NCI-H187 treated with DMSO at 0.1 percent for 48 hours (cell line): ENCODE results near the gene SLC6A9.

Experiments
- DNase-seq: peaks from one replicate; lab custom pipeline; 2025; lab: John Stamatoyannopoulos, UW

Gene SLC6A9

DNA sequence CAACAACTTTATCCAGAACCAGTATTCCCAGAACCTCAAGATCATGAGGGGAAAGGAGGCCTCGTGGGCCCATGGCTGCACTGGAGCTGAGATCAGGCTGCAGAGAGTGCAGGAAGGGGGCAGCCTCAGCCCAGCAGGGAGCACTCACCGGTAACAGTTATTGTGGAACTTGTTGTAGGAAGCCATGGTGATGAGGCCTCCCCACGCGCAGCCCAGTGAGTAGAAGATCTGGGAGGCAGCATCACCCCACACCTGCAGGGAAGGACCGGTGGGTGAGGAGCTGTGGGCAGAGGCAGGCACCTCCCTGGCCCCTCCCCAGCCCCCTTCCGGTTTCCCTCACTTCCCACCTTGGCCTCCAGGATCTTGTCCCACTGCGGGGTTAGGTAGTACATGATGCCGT, 29.1 kb downstream of the SLC6A9 start:
- DNase-seq = no peak

DNA sequence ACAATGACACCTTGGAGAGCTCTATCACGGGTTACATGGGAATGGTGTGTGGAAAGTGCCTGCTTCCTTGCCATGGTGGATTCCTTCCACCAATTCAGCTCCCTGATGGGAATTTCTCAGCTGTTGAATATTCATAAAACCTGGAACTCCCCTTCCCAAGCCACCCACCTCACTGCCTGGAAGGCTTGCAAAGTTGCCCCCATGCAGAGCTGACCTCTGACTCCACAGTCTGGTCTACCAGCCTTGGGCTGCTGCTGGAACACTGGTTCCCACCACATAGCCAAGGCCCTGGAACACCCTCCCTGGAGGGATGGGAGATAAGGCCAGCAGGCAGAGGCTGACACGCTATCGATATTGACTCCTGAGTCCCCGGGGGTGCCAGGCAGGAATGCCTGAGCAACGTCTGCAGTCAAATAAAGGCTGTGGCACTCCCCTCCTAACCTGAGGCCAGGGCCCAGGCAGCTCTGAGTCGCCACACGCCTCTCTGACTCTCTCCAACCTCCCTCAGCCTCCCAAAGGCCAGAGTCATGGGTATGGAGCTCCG, 31.1 kb downstream of the SLC6A9 start:
- no peak for DNase-seq

GRCh38 chr1:43999455-43999854, 31.8 kb downstream of the SLC6A9 start:
- no peak for DNase-seq

GRCh38 chr1:43998000-43998378, 33.3 kb downstream of the SLC6A9 start:
- DNase-seq = no peak

DNA sequence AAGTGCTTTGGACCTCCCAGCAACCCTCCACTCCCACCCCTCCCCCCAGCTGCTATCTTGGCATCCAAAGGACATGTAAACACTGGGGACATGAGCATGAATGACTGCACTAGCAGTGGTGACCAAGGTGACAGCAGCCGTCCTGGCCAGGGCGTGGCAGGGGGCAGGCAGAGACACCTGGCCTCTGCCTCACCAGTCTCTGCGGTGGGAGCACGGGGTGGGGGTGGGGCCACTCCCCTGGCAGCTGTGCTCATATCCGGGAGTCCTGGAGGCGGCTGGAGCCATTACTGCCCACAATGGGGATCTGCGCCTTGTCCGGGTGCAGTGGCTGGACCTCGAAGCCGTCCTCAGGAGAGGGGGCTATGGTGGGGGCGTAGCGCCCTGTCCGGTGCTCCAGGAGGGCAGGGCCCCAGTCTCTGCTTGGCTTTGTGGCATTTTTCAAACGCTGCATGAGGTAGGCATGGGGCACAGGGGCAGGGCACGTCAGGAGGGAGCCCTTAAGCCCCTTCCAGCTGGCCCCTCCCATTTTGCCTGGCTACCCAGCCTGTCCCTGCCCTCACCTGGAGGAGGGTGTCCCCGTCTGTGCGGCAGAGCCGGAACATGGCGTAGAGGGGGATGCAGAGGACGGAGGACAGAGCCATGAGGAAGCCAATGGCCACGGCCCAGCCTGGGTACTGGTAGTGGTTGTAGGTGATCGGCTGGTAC, 33.8 kb downstream of the SLC6A9 start:
- no peak for DNase-seq

- no peak for DNase-seq
These were observed 34.5 kb downstream of the SLC6A9 start for GRCh38 chr1:43996733-43997115.

GRCh38 chr1:43995984-43996732, 35.1 kb downstream of the SLC6A9 start:
- no peak for DNase-seq

DNA sequence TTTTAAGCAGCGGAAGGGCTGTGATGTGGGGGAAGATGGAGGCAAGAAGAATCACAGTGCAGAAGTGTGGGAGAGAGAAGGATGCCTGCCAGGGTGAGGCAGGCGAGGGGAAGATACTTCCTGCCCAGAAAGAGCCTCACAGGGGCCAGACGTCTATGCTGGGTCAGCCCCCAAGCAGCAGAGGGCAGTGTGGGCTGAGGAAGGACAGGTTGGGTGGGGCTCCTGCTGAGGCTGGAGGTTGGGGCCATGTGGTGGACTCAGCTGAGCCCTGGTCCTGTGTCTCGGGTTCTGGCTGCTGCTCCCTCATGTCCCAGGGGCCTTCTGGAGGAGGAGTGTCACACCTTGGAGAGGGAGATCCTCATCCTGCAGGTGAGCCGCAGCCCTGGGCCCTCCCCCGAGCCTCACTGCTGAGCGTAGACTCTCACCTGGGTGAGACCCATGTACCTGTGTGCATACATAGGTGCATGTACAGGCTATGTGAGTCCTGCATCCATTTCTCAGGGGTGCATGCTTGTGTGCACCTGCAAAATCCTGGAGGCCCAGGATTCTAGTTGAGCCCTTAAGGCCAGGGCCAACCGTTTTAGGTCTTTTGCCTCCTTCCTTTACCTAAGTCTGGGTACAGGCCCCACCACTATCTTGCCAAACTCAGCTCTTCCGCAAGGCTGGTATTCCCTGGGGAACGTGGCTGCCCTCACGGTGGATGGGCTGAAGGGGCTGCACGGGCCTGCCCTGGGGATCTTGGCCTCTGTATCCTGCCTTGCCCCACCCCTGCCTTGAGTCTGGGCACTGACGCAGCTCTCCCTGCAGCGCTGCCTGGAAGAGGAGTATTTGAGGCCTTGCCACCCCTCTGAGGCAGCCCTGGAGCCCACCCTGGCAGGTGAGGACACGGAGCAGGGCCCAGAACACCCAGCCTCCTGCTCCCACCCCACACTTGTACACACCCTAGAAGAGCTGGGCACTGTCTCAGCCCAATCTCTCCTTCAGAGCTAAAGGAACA, 36.2 kb downstream of the SLC6A9 start:
- DNase-seq = no peak

DNA sequence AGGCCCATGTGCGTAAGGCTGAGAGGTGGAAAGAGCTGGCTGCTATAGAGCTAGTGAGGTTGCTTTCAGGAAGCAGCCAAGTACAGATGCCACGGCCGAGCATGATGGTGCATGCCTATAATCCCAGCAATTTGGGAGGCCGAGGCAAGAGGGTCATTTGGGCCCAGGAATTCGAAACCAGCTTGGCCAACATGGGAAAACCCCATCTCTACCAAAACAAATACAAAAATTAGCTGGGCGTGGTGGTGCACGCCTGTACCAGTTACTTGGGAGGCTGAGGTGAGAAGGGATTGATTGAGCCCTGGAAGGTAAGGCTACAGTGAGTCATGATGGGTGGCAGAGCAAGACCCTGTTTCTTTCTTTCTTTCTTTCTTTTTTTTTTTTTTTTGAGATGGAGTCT, 37.2 kb downstream of the SLC6A9 start:
- no peak for DNase-seq

DNA sequence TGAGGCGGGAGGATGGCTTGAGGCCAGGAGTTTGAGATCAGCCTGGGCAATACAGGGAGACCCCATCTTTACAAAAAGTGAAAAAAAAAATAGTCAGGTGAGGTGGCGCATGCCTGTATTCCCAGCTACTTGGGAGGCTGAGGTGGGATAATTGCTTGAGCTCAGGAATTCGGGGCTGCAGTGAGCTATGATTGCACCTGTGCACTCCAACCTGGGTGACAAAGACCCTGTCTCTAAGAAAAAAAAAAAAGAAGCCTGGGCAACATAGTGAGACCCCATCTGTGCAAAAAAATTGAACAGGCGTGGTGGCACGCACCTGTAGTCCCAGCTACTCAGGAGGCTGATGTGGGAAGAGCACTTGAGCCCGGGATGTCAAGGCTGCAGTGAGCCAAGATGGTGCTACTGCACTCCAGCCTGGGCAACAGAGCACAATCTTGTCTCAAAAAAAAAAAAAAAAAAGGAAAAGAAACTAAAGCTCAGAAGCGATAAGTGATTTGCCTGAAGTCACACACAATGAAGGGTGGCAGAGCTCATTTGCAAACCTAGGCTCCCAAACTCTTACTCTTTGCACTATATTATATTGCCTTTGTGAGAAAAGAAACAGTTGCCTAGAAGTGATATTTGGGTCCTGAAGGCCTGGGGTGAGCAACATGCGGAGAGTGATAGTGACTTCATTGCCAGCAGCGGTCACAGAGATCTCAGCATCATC, 37.9 kb downstream of the SLC6A9 start:
- no peak for DNase-seq

- DNase-seq = no peak
These were observed 38.8 kb downstream of the SLC6A9 start for GRCh38 chr1:43992232-43992995.

DNA sequence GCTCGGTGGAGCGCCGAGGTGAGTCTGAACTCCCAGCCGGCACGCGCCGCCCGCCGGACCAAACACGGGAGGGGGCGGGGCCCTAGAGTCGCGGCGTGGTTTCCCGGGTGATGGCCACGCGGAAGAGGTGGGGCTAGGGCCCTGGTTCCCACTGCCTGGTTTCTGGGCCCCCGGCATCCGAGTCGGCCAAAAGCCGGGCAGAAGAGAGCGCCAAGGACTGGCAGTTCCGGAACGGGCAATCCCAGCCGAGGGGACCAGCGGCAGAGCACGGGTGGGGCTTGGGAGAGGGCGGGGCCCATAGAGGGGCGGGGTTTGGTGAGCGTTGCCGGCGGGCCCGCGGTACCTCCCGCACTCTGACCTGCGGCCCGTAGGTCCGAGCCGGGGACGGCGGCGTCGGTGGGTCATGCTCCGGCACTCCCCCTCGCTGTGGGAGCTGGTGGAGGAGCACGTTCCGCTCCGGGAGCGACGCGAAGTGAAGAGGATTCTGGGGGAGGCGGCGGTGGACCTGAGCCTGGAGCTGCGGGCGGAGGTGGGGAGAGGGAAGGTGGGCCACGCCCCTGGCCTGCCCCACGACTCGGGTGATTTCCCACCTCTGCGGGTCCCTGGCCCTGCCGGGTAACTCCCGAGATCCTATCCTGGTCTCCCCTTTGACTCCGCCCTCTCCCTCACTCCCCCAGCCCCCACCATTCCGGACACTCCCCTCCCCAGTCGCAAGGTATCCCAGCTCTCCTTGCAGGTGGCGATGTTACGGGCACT, 39.6 kb downstream of the SLC6A9 start, which contains the start of gene CCDC24:
Gene CCDC24 (plus strand): TSS at position 124 of the 756 bp plus-strand sequence. CDS start 280 bp downstream, at position 404.
- no peak for DNase-seq

- DNase-seq = no peak
These were observed 40.1 kb downstream of the SLC6A9 start for GRCh38 chr1:43991200-43991475.

GRCh38 chr1:43990271-43991199, 40.7 kb downstream of the SLC6A9 start:
- no peak for DNase-seq

- DNase-seq = no peak
These were observed 43.9 kb downstream of the SLC6A9 start for GRCh38 chr1:43987159-43987902.

- no peak for DNase-seq
These were observed 44.5 kb downstream of the SLC6A9 start for GRCh38 chr1:43986712-43987111.

GRCh38 chr1:43985984-43986595, 45.2 kb downstream of the SLC6A9 start:
- no peak for DNase-seq

- no peak for DNase-seq
These were observed 46.4 kb downstream of the SLC6A9 start for GRCh38 chr1:43984855-43985254.
